ENCODE data around the gene MTG1.

The MTG1 gene

GRCh38 chr10:133359554-133359971 lies 34.4 kb upstream of the MTG1 start:
- no peak overlapping the region for H3K4me3 ChIP-seq (ENCODE audit: low read depth, low read length)
- TF ChIP-seq, protein P1, sequence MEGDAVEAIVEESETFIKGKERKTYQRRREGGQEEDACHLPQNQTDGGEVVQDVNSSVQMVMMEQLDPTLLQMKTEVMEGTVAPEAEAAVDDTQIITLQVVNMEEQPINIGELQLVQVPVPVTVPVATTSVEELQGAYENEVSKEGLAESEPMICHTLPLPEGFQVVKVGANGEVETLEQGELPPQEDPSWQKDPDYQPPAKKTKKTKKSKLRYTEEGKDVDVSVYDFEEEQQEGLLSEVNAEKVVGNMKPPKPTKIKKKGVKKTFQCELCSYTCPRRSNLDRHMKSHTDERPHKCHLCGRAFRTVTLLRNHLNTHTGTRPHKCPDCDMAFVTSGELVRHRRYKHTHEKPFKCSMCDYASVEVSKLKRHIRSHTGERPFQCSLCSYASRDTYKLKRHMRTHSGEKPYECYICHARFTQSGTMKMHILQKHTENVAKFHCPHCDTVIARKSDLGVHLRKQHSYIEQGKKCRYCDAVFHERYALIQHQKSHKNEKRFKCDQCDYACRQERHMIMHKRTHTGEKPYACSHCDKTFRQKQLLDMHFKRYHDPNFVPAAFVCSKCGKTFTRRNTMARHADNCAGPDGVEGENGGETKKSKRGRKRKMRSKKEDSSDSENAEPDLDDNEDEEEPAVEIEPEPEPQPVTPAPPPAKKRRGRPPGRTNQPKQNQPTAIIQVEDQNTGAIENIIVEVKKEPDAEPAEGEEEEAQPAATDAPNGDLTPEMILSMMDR (IDR thresholded peaks at IDR 0.05; ENCODE audit: low read depth, low read length, missing control alignments): no peak
- DNase-seq (ENCODE audit: low read depth): no peak

DNA sequence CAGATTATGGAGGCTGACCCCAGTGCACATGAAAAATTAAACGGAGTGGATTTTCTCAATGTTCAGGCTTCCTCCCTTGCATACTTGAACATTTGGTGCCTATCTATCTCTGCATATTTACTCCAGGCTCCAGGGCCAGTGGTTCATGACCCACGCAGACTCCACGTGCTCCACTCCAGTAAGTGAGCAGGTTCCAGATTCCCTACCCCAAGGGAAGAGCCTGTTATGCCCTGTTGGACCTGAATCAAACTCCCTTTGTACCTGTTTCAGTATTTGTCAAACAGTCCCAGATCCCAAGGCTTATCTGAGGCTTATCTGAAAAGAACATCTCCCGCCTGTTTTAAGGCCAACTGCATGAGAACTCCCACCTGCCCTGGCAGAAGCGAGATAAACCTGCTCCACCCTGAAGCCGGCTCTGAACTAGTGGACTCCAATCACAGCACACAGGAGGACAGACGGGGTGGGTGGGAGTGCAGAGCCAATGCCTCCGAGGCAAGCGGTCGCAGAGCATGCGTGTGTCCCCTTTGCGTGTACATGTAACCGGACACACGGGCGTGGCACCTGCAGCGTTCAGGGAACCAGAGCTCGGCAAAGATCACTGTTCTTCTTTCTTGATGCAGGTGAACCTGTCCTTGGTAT lies 33.9 kb upstream of the MTG1 start:
- TF ChIP-seq, protein P1 (IDR thresholded peaks at IDR 0.05; ENCODE audit: low read depth, low read length, missing control alignments): no peak
- H3K4me3 ChIP-seq (ENCODE audit: low read depth, low read length): no peak overlapping the region
- no peak for DNase-seq (ENCODE audit: low read depth)

GRCh38 chr10:133361227-133361626 lies 32.7 kb upstream of the MTG1 start:
- H3K4me3 ChIP-seq (ENCODE audit: low read depth, low read length): no peak overlapping the region
- TF ChIP-seq, protein P1 (IDR thresholded peaks at IDR 0.05; ENCODE audit: low read depth, low read length, missing control alignments): no peak
- DNase-seq (ENCODE audit: low read depth): no peak

GRCh38 chr10:133361773-133362441 lies 32.0 kb upstream of the MTG1 start:
- DNase-seq (ENCODE audit: low read depth): no peak
- TF ChIP-seq, protein P1 (IDR thresholded peaks at IDR 0.05; ENCODE audit: low read depth, low read length, missing control alignments): no peak
- no peak overlapping the region for H3K4me3 ChIP-seq (ENCODE audit: low read depth, low read length)

- TF ChIP-seq, protein P1 (IDR thresholded peaks at IDR 0.05; ENCODE audit: low read depth, low read length, missing control alignments): no peak
- H3K4me3 ChIP-seq (ENCODE audit: low read depth, low read length): no peak overlapping the region
- no peak for DNase-seq (ENCODE audit: low read depth)
These were observed 31.1 kb upstream of the MTG1 start for GRCh38 chr10:133362846-133363245.

- DNase-seq (ENCODE audit: low read depth): no peak
- no peak overlapping the region for H3K4me3 ChIP-seq (ENCODE audit: low read depth, low read length)
- TF ChIP-seq, protein P1 (IDR thresholded peaks at IDR 0.05; ENCODE audit: low read depth, low read length, missing control alignments): no peak
These were observed 29.1 kb upstream of the MTG1 start for GRCh38 chr10:133364645-133365431.

All from GM12864 (cell line).